Right lobe of liver (tissue), 6 donors: ENCODE measurements around the gene ACTR3. TPM values are rescaled to one million over a fixed set of nuclear protein-coding genes. Genes with fewer than 3 reads are reported as not detected.

ENCODE experiments used
- ATAC-seq, 4 donors: fragments of 200-7000 bp; cut with Tn5 transposase; one replicate each; pipeline ENCODE4 v1.9.1; 2020; ENCODE audit warnings: mild to moderate bottlenecking in 4 of 4, moderate library complexity in 4 of 4
- DNase-seq, 3 donors: peaks; one replicate each; pipeline ENCODE4 v3.0.0-alpha.2; 2020
- H3K27ac ChIP-seq, 3 donors: fragments of 200-600 bp; one replicate each; pipeline ENCODE4 v1.8.0; 2022
- H3K27me3 ChIP-seq, 2 donors: fragments of 200-600 bp; one replicate each; pipeline ENCODE4 v1.8.0; 2022
- H3K36me3 ChIP-seq, 4 donors: fragments of 200-600 bp; sonication (generic) in 1 of 4; one replicate each; pipeline versions ENCODE4 v1.5.1 to v1.8.0; 2017 to 2022; ENCODE audit warnings: control low read depth in 1 of 4
- H3K4me1 ChIP-seq, 4 donors: fragments of 200-600 bp; sonication (generic) in 1 of 4; one replicate each; pipeline versions ENCODE4 v1.5.1 to v1.8.0; 2017 to 2022; ENCODE audit warnings: control low read depth in 1 of 4
- H3K4me3 ChIP-seq, 3 donors: fragments of 200-600 bp; one replicate each; pipeline ENCODE4 v1.8.0; 2022
- H3K9me3 ChIP-seq, 4 donors: fragments of 200-600 bp; sonication (generic) in 1 of 4; one replicate each; pipeline versions ENCODE4 v1.5.1 to v1.8.0; 2017 to 2022; ENCODE audit warnings: control low read depth in 1 of 4
- CTCF ChIP-seq, 4 donors: fragments of 200-600 bp in 3 of 4; fragments of 450-650 bp in 1 of 4; IDR thresholded peaks; one replicate each; pipeline versions ENCODE4 v1.5.1 to v1.8.0; 2016 to 2022; ENCODE audit warnings: antibody characterized with exemption in 4 of 4, mild to moderate bottlenecking in 2 of 4
- POLR2A ChIP-seq: fragments of 450-650 bp; IDR thresholded peaks from one replicate; pipeline ENCODE4 v1.6.1; 2017; ENCODE audit warnings: antibody characterized with exemption, mild to moderate bottlenecking
- WGBS: methylation state at CpG from one replicate; pipeline ENCODE4 v1.1.6; 2018; ENCODE audit warnings: low coverage, low lambda C conversion rate; ENCODE audit not compliant: insufficient coverage; ENCODE audit errors: missing lambda C conversion rate; 5-methylcytosine and 5-hydroxymethylcytosine counted together
- intact Hi-C, 2 donors: fragments of 100-400 bp; cut with DNase I; formaldehyde crosslinking; loops; one replicate each; pipeline versions ENCODE4 v1.11.2 to v1.14.1; 2022
- total RNA-seq, 6 experiments: library from RNA; depleted of rRNA in 2 of 6; stranded (reverse); fragments of >200 nt in 2 of 6; fragmentation: NEBNext Ultra II Directional in 3 of 6; extraction: Animal tissue kit (Norgen Biotek cat#: 25700) in 3 of 6; gene quantifications; one replicate each; pipeline versions ENCODE4 v1.1.0 to v1.2.4, GENCODE V29; 2016 to 2023
- donor health status: DM: no; HTN: yes; CAD: no.
- donor health status: DM: no; HTN: no; CAD: no.
- donor health status: DM: no; HTN: no; CAD: no.
- donor health status: DM: no; HTN: yes; CAD: no.
- donor health status: DM: no; HTN: yes; CAD: no.

ACTR3 gene
- total RNA-seq, 6 experiments from 2014 or later = 44.1 to 108 (median 66.2) TPM

- Histone ChIP-seq H3K4me3 (no peak overlapping the region), H3K9me3 (no peaks in the 10 kb centered on the region), H3K36me3 (no peaks in the 10 kb centered on the region), H3K27ac (no peak overlapping the region), H3K4me1 (peaks cover 0 to 12% (median 3%) of the 10 kb centered on the region in 4 donors), H3K27me3 (no peaks in the 10 kb centered on the region)
- 66% methylated on average over 4 of the region's 4 CpGs for WGBS
- no peak for ATAC-seq
- DNase-seq = no peak
- no peak for TF ChIP-seq POLR2A
- TF ChIP-seq CTCF (IDR thresholded peaks at IDR 0.05) = no peak
- intact Hi-C loops = no loop called here
These were observed 73.0 kb downstream of the ACTR3 start for GRCh38 chr2:113962692-113963480.

- DNase-seq (no peak), ATAC-seq (no peak)
- TF ChIP-seq POLR2A (no peak), CTCF (IDR thresholded peaks at IDR 0.05) (peak in 1 of 4 donors; percentile 14)
- Histone ChIP-seq H3K9me3 (no peaks in the 10 kb centered on the region), H3K4me1 (peaks cover 0 to 12% (median 3%) of the 10 kb centered on the region in 4 donors), H3K27ac (no peak overlapping the region), H3K36me3 (no peaks in the 10 kb centered on the region), H3K27me3 (no peaks in the 10 kb centered on the region), H3K4me3 (no peak overlapping the region)
- WGBS = 57% methylated on average over 2 of the region's 3 CpGs
- intact Hi-C loops = no loop called here
These were observed 74.1 kb downstream of the ACTR3 start for GRCh38 chr2:113963965-113964364.

GRCh38 chr2:113964436-113964835 is 74.5 kb downstream of the ACTR3 start:
- WGBS = 88% methylated on average over 5 of the region's 5 CpGs
- ATAC-seq = no peak
- intact Hi-C loops = no loop called here
- no peaks in the 10 kb centered on the region for H3K27me3 ChIP-seq
- DNase-seq = no peak
- H3K27ac ChIP-seq = no peak overlapping the region
- H3K4me1 ChIP-seq = peaks cover 0 to 12% (median 3%) of the 10 kb centered on the region in 4 donors
- TF ChIP-seq CTCF (IDR thresholded peaks at IDR 0.05) = no peak
- TF ChIP-seq POLR2A = no peak
- H3K36me3 ChIP-seq = no peaks in the 10 kb centered on the region
- H3K9me3 ChIP-seq = no peaks in the 10 kb centered on the region
- H3K4me3 ChIP-seq = no peak overlapping the region

GRCh38 chr2:113965228-113965627 is 75.3 kb downstream of the ACTR3 start:
- ATAC-seq (no peak), DNase-seq (no peak)
- peaks cover 0 to 12% (median 3%) of the 10 kb centered on the region in 4 donors for H3K4me1 ChIP-seq
- H3K27ac ChIP-seq = no peak overlapping the region
- intact Hi-C loops = no loop called here
- WGBS = 82% methylated on average over 5 of the region's 5 CpGs
- no peaks in the 10 kb centered on the region for H3K36me3 ChIP-seq
- no peak overlapping the region for H3K4me3 ChIP-seq
- no peaks in the 10 kb centered on the region for H3K27me3 ChIP-seq
- TF ChIP-seq POLR2A = no peak
- no peaks in the 10 kb centered on the region for H3K9me3 ChIP-seq

- TF ChIP-seq CTCF (IDR thresholded peaks at IDR 0.05) (peak; percentile 26 to 46 (median 36)), POLR2A (no peak)
- no peak overlapping the region for H3K27ac ChIP-seq
- no CpG with 5 or more reads among the region's 1 CpG for WGBS
- intact Hi-C loops = no loop called here
- peaks cover 0 to 12% (median 3%) of the 10 kb centered on the region in 4 donors for H3K4me1 ChIP-seq
- ATAC-seq (peak; percentile 68 to 81 (median 70)), DNase-seq (no peak)
- no peaks in the 10 kb centered on the region for H3K9me3 ChIP-seq
- H3K36me3 ChIP-seq = no peaks in the 10 kb centered on the region
- H3K4me3 ChIP-seq = no peak overlapping the region
- H3K27me3 ChIP-seq = no peaks in the 10 kb centered on the region
These were observed 75.8 kb downstream of the ACTR3 start for GRCh38 chr2:113965644-113966043.
